H9 (cell line): ENCODE measurements around the gene IRAK4. TPM values are rescaled to one million over a fixed set of nuclear protein-coding genes. Genes with fewer than 3 reads are reported as not detected.

Source experiments
- DNase-seq: peaks from one replicate; pipeline ENCODE4 v3.0.0-alpha.2; 2017
- H2AFZ ChIP-seq: one replicate; pipeline ENCODE4 v1.6.1; 2013; ENCODE audit warnings: mild to moderate bottlenecking, low read length, control low read depth, moderate library complexity
- H2AK5ac ChIP-seq: 2 replicates; pipeline ENCODE4 v1.6.1; 2013; ENCODE audit warnings: low read length, control low read depth, mixed read lengths; ENCODE audit not compliant: insufficient read length
- H2BK120ac ChIP-seq: one replicate; pipeline ENCODE4 v1.6.1; 2013; ENCODE audit warnings: low read depth, mild to moderate bottlenecking, low read length, control low read depth, inconsistent platforms; ENCODE audit not compliant: poor library complexity, severe bottlenecking
- H2BK12ac ChIP-seq: 2 replicates; pipeline ENCODE4 v1.6.1; 2013; ENCODE audit warnings: low read length, control low read depth, mixed read lengths, low read depth; ENCODE audit not compliant: insufficient read length
- H2BK15ac ChIP-seq: 2 replicates; pipeline ENCODE4 v1.6.1; 2013; ENCODE audit warnings: low read depth, low read length, control low read depth
- H2BK20ac ChIP-seq: one replicate; pipeline ENCODE4 v1.6.1; 2013; ENCODE audit warnings: low read depth, mild to moderate bottlenecking, low read length, control low read depth, inconsistent platforms; ENCODE audit not compliant: poor library complexity, severe bottlenecking
- H2BK5ac ChIP-seq: 2 replicates; pipeline ENCODE4 v1.6.1; 2013; ENCODE audit warnings: low read length, control low read depth, mixed read lengths; ENCODE audit not compliant: insufficient read length
- H3K14ac ChIP-seq: 2 replicates; pipeline ENCODE4 v1.6.1; 2013; ENCODE audit warnings: low read length, control low read depth; ENCODE audit not compliant: insufficient read depth
- H3K18ac ChIP-seq: 2 replicates; pipeline ENCODE4 v1.6.1; 2013; ENCODE audit warnings: low read depth, mild to moderate bottlenecking, mixed read lengths, low read length, control low read depth; ENCODE audit not compliant: insufficient read length
- H3K23ac ChIP-seq: 2 replicates; pipeline ENCODE4 v1.6.1; 2013; ENCODE audit warnings: low read length, control low read depth, mixed read lengths, low read depth; ENCODE audit not compliant: insufficient read length
- H3K23me2 ChIP-seq: 2 replicates; pipeline ENCODE4 v1.6.1; 2013; ENCODE audit warnings: low read depth, mild to moderate bottlenecking, mixed read lengths, low read length, control low read depth; ENCODE audit not compliant: insufficient read length, poor library complexity, severe bottlenecking
- H3K27ac ChIP-seq: 2 replicates; pipeline ENCODE4 v1.5.1; 2013; ENCODE audit warnings: low read length, control low read depth, mixed read lengths, low read depth; ENCODE audit not compliant: insufficient read length
- H3K27me3 ChIP-seq: 2 replicates; pipeline ENCODE4 v1.6.1; 2013; ENCODE audit warnings: low read length, control low read depth, inconsistent platforms; ENCODE audit not compliant: insufficient read depth
- H3K4ac ChIP-seq: 2 replicates; pipeline ENCODE4 v1.6.1; 2013; ENCODE audit warnings: low read depth, mild to moderate bottlenecking, control low read depth, inconsistent platforms, low read length, moderate library complexity
- H3K4me1 ChIP-seq: 2 replicates; pipeline ENCODE4 v1.6.1; 2013; ENCODE audit warnings: low read length, control low read depth, inconsistent platforms; ENCODE audit not compliant: insufficient read depth
- H3K4me2 ChIP-seq: 2 replicates; pipeline ENCODE4 v1.6.1; 2013; ENCODE audit warnings: low read length, control low read depth, mixed read lengths; ENCODE audit not compliant: insufficient read length, insufficient read depth
- H3K56ac ChIP-seq: 2 replicates; pipeline ENCODE4 v1.6.1; 2013; ENCODE audit warnings: low read depth, mild to moderate bottlenecking, mixed read lengths, low read length, control low read depth; ENCODE audit not compliant: insufficient read length
- H3K79me1 ChIP-seq: 2 replicates; pipeline ENCODE4 v1.6.1; 2013; ENCODE audit warnings: low read depth, mild to moderate bottlenecking, moderate library complexity, low read length, control low read depth, inconsistent platforms; ENCODE audit not compliant: insufficient read depth, poor library complexity, severe bottlenecking
- H3K79me2 ChIP-seq: 2 replicates; pipeline ENCODE4 v1.6.1; 2013; ENCODE audit warnings: low read length, control low read depth, inconsistent platforms; ENCODE audit not compliant: insufficient read depth
- H3K9ac ChIP-seq: 2 replicates; pipeline ENCODE4 v1.6.1; 2013; ENCODE audit warnings: low read length, control low read depth, mixed read lengths; ENCODE audit not compliant: insufficient read length; ENCODE audit errors: extremely low read depth
- H3K9me3 ChIP-seq: one replicate; pipeline ENCODE4 v1.6.1; 2013; ENCODE audit warnings: low read depth, low read length, inconsistent platforms; ENCODE audit not compliant: control insufficient read depth
- H3T11ph ChIP-seq: one replicate; pipeline ENCODE4 v1.6.1; 2013; ENCODE audit warnings: mild to moderate bottlenecking, low read length, control low read depth, inconsistent platforms
- H4K20me1 ChIP-seq: one replicate; pipeline ENCODE4 v1.6.1; 2013; ENCODE audit not compliant: control insufficient read depth, insufficient read length, insufficient read depth
- H4K5ac ChIP-seq: 2 replicates; pipeline ENCODE4 v1.6.1; 2013; ENCODE audit warnings: low read depth, mild to moderate bottlenecking, mixed read lengths, low read length, control low read depth; ENCODE audit not compliant: insufficient read length
- H4K8ac ChIP-seq: replicated peaks from 2 replicates; pipeline ENCODE4 v1.6.1; 2013; ENCODE audit warnings: low read length, control low read depth, mixed read lengths, low read depth; ENCODE audit not compliant: insufficient read length
- H4K91ac ChIP-seq: 2 replicates; pipeline ENCODE4 v1.6.1; 2013; ENCODE audit warnings: low read depth, mild to moderate bottlenecking, moderate library complexity, mixed read lengths, low read length, control low read depth; ENCODE audit not compliant: insufficient read length
- H3K27ac Mint-ChIP-seq, 3 experiments: 2 replicates in 2 of 3; 3 replicates in 1 of 3; pipeline ENCODE4 v1.8.0; 2020 to 2021; ENCODE audit warnings: mixed read lengths in 3 of 3, mild to moderate bottlenecking in 1 of 3, moderate library complexity in 1 of 3
- H3K27me3 Mint-ChIP-seq: 2 replicates; pipeline ENCODE4 v1.8.0; 2021; ENCODE audit warnings: low read depth, mild to moderate bottlenecking, moderate library complexity, mixed read lengths
- H3K36me3 Mint-ChIP-seq, 3 experiments: 2 replicates in 2 of 3; 3 replicates in 1 of 3; pipeline ENCODE4 v1.8.0; 2020 to 2021; ENCODE audit warnings: low read depth in 3 of 3, mixed read lengths in 3 of 3; ENCODE audit not compliant: insufficient read depth in 1 of 3
- H3K4me1 Mint-ChIP-seq, 2 experiments: 2 replicates each; pipeline ENCODE4 v1.8.0; 2020; ENCODE audit warnings: mixed read lengths in 2 of 2
- H3K4me3 Mint-ChIP-seq, 2 experiments: 2 replicates in 1 of 2; 3 replicates in 1 of 2; pipeline ENCODE4 v1.8.0; 2020 to 2021; ENCODE audit warnings: mild to moderate bottlenecking in 2 of 2, mixed read lengths in 2 of 2, moderate library complexity in 1 of 2
- H3K9me3 Mint-ChIP-seq, 2 experiments: 2 replicates in 1 of 2; 3 replicates in 1 of 2; pipeline ENCODE4 v1.8.0; 2020; ENCODE audit warnings: mild to moderate bottlenecking in 2 of 2, mixed read lengths in 2 of 2, moderate library complexity in 1 of 2
- CTCF ChIP-seq: fragments of 200-600 bp; sonication (generic); conservative IDR thresholded peaks from 3 replicates; pipeline ENCODE4 v1.8.0; 2021; ENCODE audit warnings: antibody characterized with exemption, mild to moderate bottlenecking
- total RNA-seq: library from RNA; stranded (reverse); gene quantifications from 2 replicates; pipeline ENCODE4 v1.2.1, GENCODE V29; 2021

The IRAK4 gene
- total RNA-seq, 1 experiment from 2014 or later = 3.0 TPM

- H2AFZ ChIP-seq = no peak overlapping the region
- H3K18ac ChIP-seq = no peak overlapping the region
- no peaks in the 10 kb centered on the region for H4K20me1 ChIP-seq
- H4K8ac ChIP-seq = no peak overlapping the region
- no peaks in the 10 kb centered on the region for H3K4me1 Mint-ChIP-seq
- no peak for DNase-seq
- no peaks in the 10 kb centered on the region for H3K79me1 ChIP-seq
- H3K4me2 ChIP-seq = no peak overlapping the region
- H3K27me3 ChIP-seq = no peaks in the 10 kb centered on the region
- TF ChIP-seq CTCF = no peak
- no peaks in the 10 kb centered on the region; a peak in 1 of 7 replicates for H3K36me3 Mint-ChIP-seq
- no peak overlapping the region for H2BK12ac ChIP-seq
- H3K56ac ChIP-seq = no peak overlapping the region
- H3K23ac ChIP-seq = no peak overlapping the region
- H3K9me3 ChIP-seq = no peaks in the 10 kb centered on the region
- no peak overlapping the region for H3K27ac ChIP-seq
- no peaks in the 10 kb centered on the region for H3K23me2 ChIP-seq
- H3K9me3 Mint-ChIP-seq = no peaks in the 10 kb centered on the region
- H3K4me3 Mint-ChIP-seq = no peak overlapping the region
- no peaks in the 10 kb centered on the region for H3K79me2 ChIP-seq
- no peaks in the 10 kb centered on the region for H3K27me3 Mint-ChIP-seq
- no peak overlapping the region for H3T11ph ChIP-seq
- H2BK15ac ChIP-seq = no peak overlapping the region
- no peak overlapping the region for H2BK5ac ChIP-seq
- H3K27ac Mint-ChIP-seq = no peak overlapping the region
- H3K4me1 ChIP-seq = no peaks in the 10 kb centered on the region
- no peak overlapping the region for H4K91ac ChIP-seq
- no peak overlapping the region for H2AK5ac ChIP-seq
- no peak overlapping the region for H2BK120ac ChIP-seq
- no peak overlapping the region for H3K9ac ChIP-seq
- no peak overlapping the region for H2BK20ac ChIP-seq
- H3K4ac ChIP-seq = no peak overlapping the region
- H4K5ac ChIP-seq = no peak overlapping the region
- no peak overlapping the region for H3K14ac ChIP-seq
These were observed 28.3 kb downstream of the IRAK4 start for GRCh38 chr12:43786899-43787693.
